ENCODE results near the gene PIR.

The PIR gene

GRCh38 chrX:15493118-15493962 is at the start of gene PIR:
Gene PIR, minus strand, starts transcription at chrX:15493333. Its CDS starts 2,076 bp downstream, at chrX:15491257.
- ATAC-seq (peak; percentile 96), DNase-seq (peak; percentile 72)

DNA sequence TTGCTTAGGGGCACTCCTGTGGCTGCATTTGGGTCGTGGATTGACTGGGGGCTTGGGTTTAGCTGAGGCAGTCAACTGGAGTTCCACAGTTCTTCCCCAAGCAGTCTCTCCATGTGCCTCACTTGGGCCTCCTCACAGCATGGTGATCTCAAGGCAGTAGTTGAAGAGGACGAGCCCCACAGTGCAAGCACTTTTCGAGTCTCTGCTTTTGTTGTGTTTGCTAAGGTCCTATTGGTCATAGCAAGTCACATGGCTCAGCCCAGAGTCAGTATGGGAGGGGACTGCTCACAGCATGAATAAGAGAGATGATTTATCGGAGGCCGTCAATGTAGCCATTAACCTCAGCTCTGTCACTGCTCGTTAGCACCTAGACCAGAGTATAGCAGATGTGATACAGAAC is 37.2 kb upstream of the PIR start:
- no peak for DNase-seq
- ATAC-seq, result no peak

DNA sequence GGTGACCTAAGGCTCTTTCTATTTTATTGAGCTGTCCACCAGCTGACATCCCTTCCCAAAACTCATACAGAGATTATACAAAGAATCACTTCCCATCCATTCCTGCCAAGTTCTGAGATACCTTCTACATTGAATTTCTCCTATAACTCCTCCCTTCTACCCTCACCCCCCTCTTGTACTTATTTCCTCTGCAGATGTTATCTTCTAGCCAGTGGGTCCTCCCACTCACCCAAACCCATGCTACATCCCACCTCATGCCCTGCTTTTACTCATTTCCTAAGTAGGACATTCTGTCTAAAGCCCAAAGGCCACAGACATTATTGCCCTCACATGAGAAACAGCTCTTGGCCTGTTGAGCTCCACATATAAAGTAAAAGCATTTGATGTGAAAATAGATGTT is 36.0 kb upstream of the PIR start:
- ATAC-seq (no peak), DNase-seq (no peak)

GRCh38 chrX:15525664-15526416 is 32.7 kb upstream of the PIR start:
- DNase-seq (no peak), ATAC-seq (no peak)

GRCh38 chrX:15524417-15524816 is 31.3 kb upstream of the PIR start:
- DNase-seq (no peak), ATAC-seq (no peak)

DNA sequence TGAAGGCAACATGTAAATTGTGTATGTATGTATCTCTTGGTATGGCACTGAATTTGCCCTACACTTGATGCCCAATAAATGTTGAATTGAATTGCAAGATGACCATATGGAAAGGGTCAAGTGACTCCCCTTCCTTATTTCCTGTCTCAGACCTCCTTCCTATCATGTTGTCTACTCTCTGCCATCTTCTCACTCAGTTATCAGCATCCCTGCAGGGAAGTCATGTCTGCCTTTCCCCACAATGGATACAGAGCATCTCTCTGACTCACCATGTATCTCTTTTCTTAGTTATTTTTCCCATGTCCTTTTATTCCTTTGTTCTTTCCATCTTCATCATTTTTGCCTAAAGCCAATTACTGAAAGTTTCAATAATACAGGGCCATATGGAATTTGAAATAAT is 30.0 kb upstream of the PIR start:
- DNase-seq (no peak), ATAC-seq (no peak)

DNA sequence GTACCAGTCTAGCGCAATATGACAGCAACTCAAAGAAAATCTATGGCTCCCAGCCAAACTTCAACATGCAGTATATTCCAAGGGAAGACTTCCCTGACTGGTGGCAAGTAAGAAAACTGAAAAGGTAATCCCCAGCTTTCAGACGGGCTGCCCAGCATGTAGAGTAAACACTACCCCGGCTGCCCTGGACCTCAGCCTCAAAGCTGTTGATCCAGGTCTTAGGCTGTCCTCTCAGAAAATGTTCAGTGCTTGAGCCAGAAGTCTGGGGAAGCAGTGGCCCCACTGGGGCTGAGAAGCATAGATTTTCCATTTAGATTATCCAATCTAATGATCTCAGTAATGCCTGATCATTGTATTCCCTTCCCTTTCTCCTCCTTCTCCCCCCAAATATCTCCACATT is 29.3 kb upstream of the PIR start:
- ATAC-seq (no peak), DNase-seq (no peak)

- no peak for DNase-seq
- no peak for ATAC-seq
These were observed 22.8 kb upstream of the PIR start for GRCh38 chrX:15515931-15516330.

DNA sequence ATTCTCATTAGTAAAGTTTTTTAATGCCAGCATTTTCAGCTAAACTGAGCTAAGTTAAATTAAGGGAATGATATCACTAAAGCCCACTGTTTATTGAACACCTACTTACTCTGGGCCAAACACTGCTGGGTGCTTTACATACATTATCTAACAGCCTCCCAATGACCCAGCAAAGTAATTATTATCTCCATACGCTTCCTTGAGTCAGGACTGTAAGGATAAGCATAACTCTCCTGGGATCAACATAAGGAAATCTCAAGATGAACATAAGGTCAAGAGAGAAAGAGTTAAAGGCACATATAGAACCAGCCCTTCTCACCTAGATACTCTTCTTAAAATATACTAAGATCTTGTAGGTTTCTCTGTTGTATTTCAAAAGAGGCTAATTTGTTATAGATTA is 21.1 kb upstream of the PIR start:
- ATAC-seq, result no peak
- DNase-seq, result no peak

DNA sequence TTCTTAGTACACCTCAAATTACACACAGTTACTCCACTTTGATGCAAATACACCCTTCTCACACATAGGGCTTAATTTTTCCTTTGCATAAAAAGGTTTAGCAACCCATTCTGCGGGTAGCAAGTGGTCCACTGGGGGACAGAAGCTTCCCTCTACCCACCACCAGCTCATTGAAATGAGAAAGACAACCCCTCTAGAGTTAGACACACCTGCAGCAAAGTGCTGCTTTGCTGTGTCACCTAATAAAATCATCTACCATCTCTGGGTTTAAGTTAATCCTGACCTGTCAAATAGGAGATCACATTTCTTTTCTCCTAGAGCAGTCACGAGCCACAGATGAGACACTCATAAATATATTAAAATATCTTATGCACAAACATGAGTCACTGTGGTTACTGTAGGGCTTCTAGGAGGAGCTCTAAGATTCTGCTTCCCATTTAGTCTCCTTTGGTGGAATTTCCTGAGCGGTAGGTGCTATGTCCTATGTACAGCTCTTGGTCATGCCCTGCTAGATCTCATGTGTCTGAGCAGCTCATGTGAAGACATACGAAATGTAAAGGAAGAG is 19.4 kb upstream of the PIR start:
- DNase-seq, result no peak
- no peak for ATAC-seq

- DNase-seq (no peak), ATAC-seq (no peak)
These were observed 18.4 kb upstream of the PIR start for GRCh38 chrX:15511563-15511962.

GRCh38 chrX:15509845-15510244 is 16.7 kb upstream of the PIR start:
- no peak for ATAC-seq

GRCh38 chrX:15507005-15507404 is 13.9 kb upstream of the PIR start:
- no peak for ATAC-seq
- DNase-seq, result no peak

More at GRCh38 chrX:15509845-15510244, 16.7 kb upstream of the PIR start:
- no peak for DNase-seq

GRCh38 chrX:15505101-15505500 is 12.0 kb upstream of the PIR start:
- DNase-seq (no peak), ATAC-seq (no peak)

GRCh38 chrX:15504661-15505060 is 11.5 kb upstream of the PIR start:
- ATAC-seq (no peak), DNase-seq (no peak)

DNA sequence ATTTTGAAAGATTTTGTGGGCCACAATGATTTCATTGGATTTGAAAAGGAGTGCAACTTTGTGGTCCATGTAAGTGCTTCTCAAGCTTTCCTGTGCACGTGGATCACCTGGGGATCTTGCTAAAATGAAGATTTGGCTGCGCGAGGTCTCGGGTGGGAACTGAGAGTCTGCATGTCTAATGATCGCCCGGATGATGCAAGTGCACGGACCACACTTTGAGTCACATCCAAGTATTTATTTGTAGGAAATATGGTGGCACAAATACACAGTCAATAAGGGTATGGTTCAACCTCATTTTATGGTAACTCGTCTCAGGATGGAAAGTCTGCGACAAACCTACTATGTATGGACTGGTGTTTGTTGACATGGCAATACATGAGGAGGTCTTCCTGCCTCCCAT is 8.4 kb upstream of the PIR start:
- no peak for ATAC-seq

DNA sequence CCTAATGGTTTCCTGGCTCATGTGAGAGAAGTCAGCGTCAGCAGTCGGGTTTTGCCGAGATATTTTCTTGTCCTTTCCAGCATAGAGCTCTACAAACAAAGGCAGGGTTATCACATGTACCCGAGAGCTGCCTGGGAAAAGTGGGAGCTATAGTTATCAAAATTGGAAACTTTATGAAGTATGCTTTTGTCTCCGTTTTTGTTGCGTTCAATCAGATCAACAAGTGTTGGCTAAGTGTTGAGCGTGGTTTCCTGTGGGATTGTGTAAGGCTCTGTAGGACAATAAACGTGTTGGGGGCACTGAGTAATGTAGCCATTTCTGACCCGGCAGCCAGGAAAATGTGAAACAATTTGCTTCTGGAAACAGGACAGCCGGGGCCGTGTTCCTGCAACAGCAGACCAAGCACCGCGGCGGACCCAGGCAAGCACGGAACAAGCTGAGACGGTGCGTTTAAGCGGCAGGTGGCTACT is 7.4 kb upstream of the PIR start, which contains the start of gene BMX:
BMX (plus strand) TSS at position 311 of the 470 bp plus-strand sequence. CDS start 7,547 bp downstream, outside the sequence.
- DNase-seq (no peak), ATAC-seq (no peak)

More for the DNA sequence above, 8.4 kb upstream of the PIR start:
- no peak for DNase-seq

- ATAC-seq (no peak), DNase-seq (no peak)
These were observed 6.8 kb upstream of the PIR start for GRCh38 chrX:15499976-15500375.

DNA sequence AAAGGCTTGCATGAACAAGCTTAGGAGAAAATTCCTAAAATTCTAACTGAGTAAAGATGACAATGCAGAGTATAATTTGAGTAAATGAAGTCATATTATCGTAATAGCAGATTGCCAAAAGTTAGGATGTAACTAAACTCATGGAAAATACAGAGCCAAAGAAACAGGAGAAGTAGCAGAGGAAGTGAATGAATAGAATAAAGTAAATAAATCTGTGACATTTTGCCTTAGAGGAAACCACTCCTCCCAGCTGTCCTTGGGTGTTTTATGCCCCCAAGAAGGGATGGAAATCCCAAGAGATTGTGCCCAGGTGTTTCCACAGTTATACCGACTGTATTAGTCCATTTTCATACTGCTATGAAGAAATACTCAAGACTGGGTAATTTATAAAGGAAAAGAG is 5.6 kb upstream of the PIR start:
- no peak for DNase-seq
- no peak for ATAC-seq

DNA sequence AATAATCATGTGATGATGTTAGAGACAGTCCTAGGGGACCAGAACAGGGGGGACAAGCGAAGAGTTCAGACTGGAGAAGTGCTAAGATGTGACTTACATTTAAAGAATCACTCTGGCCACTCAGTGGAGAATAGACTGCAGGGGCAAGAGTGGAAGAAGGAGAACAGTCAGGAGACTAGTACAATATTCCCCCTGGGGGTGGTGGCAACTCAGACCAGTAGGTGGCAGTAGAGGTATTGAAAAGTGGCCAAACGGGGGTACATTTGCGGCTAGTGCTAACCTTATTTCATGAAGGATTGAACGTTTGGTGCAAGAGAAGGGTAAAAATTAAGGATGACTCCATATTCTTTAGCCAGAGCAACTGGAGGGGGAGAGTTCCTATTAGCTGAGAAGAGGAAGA is 4.7 kb upstream of the PIR start:
- ATAC-seq (no peak), DNase-seq (peak; percentile 48)

- DNase-seq, result no peak
These were observed 3.7 kb upstream of the PIR start for GRCh38 chrX:15496824-15497223.

DNA sequence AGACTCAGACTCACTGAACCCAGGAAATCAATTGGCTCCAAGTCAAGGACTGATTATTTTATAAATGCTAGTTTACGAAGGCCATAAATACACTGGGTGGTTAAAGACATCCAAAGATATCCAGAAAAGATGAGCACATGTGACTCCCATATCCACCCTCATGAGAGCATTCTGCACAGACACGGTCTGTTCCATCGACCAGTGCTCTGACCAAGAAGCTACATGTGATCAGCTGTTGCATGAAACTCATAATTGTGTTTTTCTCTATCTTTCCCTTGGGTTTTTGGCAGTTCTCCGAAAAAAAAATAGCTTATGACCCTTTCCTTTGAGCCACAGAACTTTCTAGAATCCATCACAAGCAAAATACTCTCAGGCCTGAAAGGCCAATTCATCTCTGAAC is 2.7 kb upstream of the PIR start:
- ATAC-seq, result no peak
- no peak for DNase-seq

More at GRCh38 chrX:15496824-15497223, 3.7 kb upstream of the PIR start:
- ATAC-seq, result no peak

DNA sequence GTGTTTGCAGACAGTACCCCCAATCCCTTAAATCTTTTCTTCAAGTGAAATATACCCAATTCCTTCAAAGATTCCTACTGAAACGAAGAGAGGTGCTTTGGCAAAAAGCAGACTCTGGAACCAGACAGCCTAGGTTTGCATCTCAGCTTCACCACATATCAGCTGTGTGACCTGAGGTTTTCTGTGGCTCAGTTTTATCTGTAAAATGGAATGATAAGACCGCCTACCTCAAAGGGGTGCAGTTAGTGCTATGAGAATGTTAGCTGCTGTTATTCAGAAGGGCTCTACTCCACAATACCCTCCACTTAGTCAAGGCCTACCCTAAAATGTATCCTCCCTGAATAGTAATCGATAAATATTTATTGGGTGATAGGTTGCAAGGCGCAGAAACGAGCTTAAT is 664 bp downstream of the PIR start:
- DNase-seq (no peak), ATAC-seq (no peak)
